ENCODE measurements around the gene PRKAG3. TPM values are rescaled to one million over a fixed set of nuclear protein-coding genes. Genes with fewer than 3 reads are reported as not detected.

PRKAG3 gene
- polyA plus RNA-seq, 1 of the 3 experiments (the other 2 are of a cell fraction) = not detected

DNA sequence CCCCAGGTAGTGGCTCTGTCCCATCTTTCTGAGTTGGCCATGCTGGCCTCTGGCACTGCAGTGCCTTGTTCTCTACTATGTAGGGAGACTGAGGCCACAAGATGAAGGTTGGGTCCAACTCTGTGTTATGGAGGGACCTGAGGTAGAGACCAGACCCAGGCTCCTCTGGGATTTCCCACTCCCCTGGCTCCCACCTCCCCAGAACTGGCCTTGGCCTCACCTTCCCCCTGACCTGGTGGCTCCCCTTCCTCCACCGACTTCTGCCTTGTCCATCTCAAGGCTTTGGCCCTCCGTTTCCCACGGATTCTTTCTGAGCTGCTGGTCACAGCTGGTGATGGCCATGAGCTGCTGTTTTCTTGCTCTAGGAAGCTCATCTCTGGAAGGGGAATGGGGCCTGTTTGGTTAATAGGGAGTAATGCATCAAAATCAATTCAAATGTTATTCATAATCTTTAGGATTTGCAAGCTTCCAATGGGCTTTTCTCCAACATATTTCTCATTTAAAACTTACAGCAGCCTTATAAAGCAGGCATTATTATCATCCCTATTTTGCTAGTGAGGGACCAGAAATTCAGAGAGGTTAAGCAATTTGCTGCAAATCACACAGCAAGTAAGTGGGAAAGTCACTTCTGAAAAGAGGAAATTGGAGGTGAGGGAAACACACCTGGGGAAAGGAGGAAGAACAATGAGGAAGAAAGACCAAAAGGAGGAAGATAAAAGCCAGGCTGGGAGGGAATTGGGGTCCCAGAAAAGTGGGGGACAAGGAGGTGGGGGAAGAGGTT lies 887 bp downstream of the PRKAG3 start:
- Histone ChIP-seq H3F3A (replicated peaks; ENCODE audit: insufficient read depth) (no peaks in the 10 kb centered on the region), H3K4me2 (no peak overlapping the region), H3K9ac (no peak overlapping the region), H2AFZ (ENCODE audit: low read depth) (no peak overlapping the region), H3K4me1 (ENCODE audit: control insufficient read depth in 1 of 2, insufficient read depth in 2 of 2, low read depth in 1 of 2, low read length in 1 of 2) (peaks cover 0 to 10% of the 10 kb centered on the region in 2 experiments; a peak in 2 of 4 replicates), H3K27ac (ENCODE audit: low read depth in 2 of 2, low read length in 1 of 2) (no peak overlapping the region), H3K9me2 (no peaks in the 10 kb centered on the region), H3K27me3 (ENCODE audit: insufficient read depth) (no peaks in the 10 kb centered on the region; the same call in 1 of the 2 replicates), H3K79me2 (ENCODE audit: insufficient read depth) (no peaks in the 10 kb centered on the region), H3K36me3 (replicated peaks in 1 of 2; ENCODE audit: control insufficient read depth in 1 of 2, insufficient read depth in 2 of 2, low read length in 1 of 2) (no peaks in the 10 kb centered on the region), H3K4me3 (ENCODE audit: low read depth in 2 of 2, low read length in 1 of 2) (no peak overlapping the region), H4K20me1 (ENCODE audit: insufficient read depth) (no peaks in the 10 kb centered on the region), H3K9me3 (no peaks in the 10 kb centered on the region)
- TF ChIP-seq MXI1 (IDR thresholded peaks at IDR 0.05; ENCODE audit: low read depth, low read length) = no peak
- 79% methylated on average over 3 of the region's 3 CpGs for WGBS (ENCODE audit: low lambda C conversion rate)
- POLR2A ChIA-PET = no interaction called here
- CTCF ChIA-PET = interaction anchor here (2.7 kb wide), 1 partner anchor 17 kb away, joined by 11 read pairs; no protein-coding TSS in a partner anchor
- DNase-seq = no peak

DNA sequence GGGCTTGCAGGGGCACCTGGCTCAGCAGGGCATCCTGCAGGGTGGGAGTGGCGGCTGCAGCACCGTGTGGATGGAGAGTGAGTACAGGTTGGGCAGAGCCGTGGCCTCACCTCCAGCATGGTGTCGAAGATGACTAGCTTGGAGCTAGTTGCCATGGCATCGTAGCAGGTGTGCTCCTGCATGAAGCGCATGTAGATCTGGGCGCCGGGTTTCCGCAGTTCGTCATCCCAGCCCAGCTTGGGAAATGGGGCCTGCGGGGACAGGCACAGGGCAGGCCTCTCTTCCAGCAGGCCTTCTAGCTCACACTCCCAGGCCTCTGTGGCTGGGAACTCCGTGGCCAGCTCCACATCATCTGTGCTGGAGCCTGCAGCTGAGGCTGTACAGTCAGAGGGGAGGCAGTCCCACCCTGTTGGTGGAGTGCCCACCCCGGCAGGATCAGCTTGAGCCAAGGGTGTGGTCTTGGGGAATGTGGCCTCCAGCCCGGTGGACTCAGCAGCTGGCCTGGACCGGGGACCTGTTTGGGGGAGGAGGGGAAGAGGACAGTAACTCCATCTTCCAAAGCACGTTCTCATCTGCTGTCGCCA lies 1.6 kb downstream of the PRKAG3 start:
- TF ChIP-seq FOSL2 (IDR thresholded peaks at IDR 0.05; ENCODE audit: borderline replicate concordance, low read depth) = no peak
- TF ChIP-seq, protein P1, sequence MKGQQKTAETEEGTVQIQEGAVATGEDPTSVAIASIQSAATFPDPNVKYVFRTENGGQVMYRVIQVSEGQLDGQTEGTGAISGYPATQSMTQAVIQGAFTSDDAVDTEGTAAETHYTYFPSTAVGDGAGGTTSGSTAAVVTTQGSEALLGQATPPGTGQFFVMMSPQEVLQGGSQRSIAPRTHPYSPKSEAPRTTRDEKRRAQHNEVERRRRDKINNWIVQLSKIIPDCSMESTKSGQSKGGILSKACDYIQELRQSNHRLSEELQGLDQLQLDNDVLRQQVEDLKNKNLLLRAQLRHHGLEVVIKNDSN (IDR thresholded peaks at IDR 0.05; ENCODE audit: borderline replicate concordance, low read depth) = no peak
- no peak for TF ChIP-seq FOXM1 (IDR thresholded peaks at IDR 0.05; ENCODE audit: low read depth)
- TF ChIP-seq NFIC (IDR thresholded peaks at IDR 0.05; ENCODE audit: borderline replicate concordance) = no peak
- no peak for TF ChIP-seq RXRA (IDR thresholded peaks at IDR 0.05; ENCODE audit: borderline replicate concordance, low read depth)
- TF ChIP-seq, protein P2, sequence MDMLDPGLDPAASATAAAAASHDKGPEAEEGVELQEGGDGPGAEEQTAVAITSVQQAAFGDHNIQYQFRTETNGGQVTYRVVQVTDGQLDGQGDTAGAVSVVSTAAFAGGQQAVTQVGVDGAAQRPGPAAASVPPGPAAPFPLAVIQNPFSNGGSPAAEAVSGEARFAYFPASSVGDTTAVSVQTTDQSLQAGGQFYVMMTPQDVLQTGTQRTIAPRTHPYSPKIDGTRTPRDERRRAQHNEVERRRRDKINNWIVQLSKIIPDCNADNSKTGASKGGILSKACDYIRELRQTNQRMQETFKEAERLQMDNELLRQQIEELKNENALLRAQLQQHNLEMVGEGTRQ (IDR thresholded peaks at IDR 0.05; ENCODE audit: borderline replicate concordance, low read depth, low read length) = no peak
- TF ChIP-seq, protein P3, sequence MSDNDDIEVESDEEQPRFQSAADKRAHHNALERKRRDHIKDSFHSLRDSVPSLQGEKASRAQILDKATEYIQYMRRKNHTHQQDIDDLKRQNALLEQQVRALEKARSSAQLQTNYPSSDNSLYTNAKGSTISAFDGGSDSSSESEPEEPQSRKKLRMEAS (IDR thresholded peaks at IDR 0.05; ENCODE audit: low read depth) = no peak
- no peak for TF ChIP-seq ELF1 (IDR thresholded peaks at IDR 0.05)
- TF ChIP-seq, protein P4, sequence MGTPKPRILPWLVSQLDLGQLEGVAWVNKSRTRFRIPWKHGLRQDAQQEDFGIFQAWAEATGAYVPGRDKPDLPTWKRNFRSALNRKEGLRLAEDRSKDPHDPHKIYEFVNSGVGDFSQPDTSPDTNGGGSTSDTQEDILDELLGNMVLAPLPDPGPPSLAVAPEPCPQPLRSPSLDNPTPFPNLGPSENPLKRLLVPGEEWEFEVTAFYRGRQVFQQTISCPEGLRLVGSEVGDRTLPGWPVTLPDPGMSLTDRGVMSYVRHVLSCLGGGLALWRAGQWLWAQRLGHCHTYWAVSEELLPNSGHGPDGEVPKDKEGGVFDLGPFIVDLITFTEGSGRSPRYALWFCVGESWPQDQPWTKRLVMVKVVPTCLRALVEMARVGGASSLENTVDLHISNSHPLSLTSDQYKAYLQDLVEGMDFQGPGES (IDR thresholded peaks at IDR 0.05; ENCODE audit: low read depth, low read length) = no peak
- TF ChIP-seq CHD2 (IDR thresholded peaks at IDR 0.05; ENCODE audit: low read length, partially characterized antibody) = no peak
- TF ChIP-seq, protein P5, sequence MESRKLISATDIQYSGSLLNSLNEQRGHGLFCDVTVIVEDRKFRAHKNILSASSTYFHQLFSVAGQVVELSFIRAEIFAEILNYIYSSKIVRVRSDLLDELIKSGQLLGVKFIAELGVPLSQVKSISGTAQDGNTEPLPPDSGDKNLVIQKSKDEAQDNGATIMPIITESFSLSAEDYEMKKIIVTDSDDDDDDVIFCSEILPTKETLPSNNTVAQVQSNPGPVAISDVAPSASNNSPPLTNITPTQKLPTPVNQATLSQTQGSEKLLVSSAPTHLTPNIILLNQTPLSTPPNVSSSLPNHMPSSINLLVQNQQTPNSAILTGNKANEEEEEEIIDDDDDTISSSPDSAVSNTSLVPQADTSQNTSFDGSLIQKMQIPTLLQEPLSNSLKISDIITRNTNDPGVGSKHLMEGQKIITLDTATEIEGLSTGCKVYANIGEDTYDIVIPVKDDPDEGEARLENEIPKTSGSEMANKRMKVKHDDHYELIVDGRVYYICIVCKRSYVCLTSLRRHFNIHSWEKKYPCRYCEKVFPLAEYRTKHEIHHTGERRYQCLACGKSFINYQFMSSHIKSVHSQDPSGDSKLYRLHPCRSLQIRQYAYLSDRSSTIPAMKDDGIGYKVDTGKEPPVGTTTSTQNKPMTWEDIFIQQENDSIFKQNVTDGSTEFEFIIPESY (IDR thresholded peaks at IDR 0.05; ENCODE audit: borderline replicate concordance, low read depth) = no peak
- no peak for TF ChIP-seq RAD21 (IDR thresholded peaks at IDR 0.05; ENCODE audit: low read length)
- H3K27me3 ChIP-seq (ENCODE audit: insufficient read depth) = no peaks in the 10 kb centered on the region; the same call in 1 of the 2 replicates
- no peak overlapping the region for H3K4me2 ChIP-seq
- no peak overlapping the region for H3K4me3 ChIP-seq (ENCODE audit: low read depth in 2 of 2, low read length in 1 of 2)
- CTCF ChIA-PET = interaction anchor here (1.7 to 2.7 kb wide), 3 partner anchors 9 to 120 kb away, joined by 6 to 11 read pairs (median 7); partner anchors contain the start of gene TTLL4
- no peaks in the 10 kb centered on the region for H3K9me2 ChIP-seq
- DNase-seq = no peak
- H3K4me1 ChIP-seq (ENCODE audit: control insufficient read depth in 1 of 2, insufficient read depth in 2 of 2, low read depth in 1 of 2, low read length in 1 of 2) = peaks cover 0 to 10% of the 10 kb centered on the region in 2 experiments; a peak in 2 of 4 replicates
- H3F3A ChIP-seq (replicated peaks; ENCODE audit: insufficient read depth) = no peaks in the 10 kb centered on the region
- WGBS (ENCODE audit: low lambda C conversion rate) = 78% methylated on average over 6 of the region's 17 CpGs
- no peaks in the 10 kb centered on the region for H3K36me3 ChIP-seq (replicated peaks in 1 of 2; ENCODE audit: control insufficient read depth in 1 of 2, insufficient read depth in 2 of 2, low read length in 1 of 2)
- no peak overlapping the region for H3K9ac ChIP-seq
- H3K27ac ChIP-seq (ENCODE audit: low read depth in 2 of 2, low read length in 1 of 2) = no peak overlapping the region
- H3K79me2 ChIP-seq (ENCODE audit: insufficient read depth) = no peaks in the 10 kb centered on the region
- no peaks in the 10 kb centered on the region for H4K20me1 ChIP-seq (ENCODE audit: insufficient read depth)
- H3K9me3 ChIP-seq = no peaks in the 10 kb centered on the region
- no peak overlapping the region for H2AFZ ChIP-seq (ENCODE audit: low read depth)
- POLR2A ChIA-PET = no interaction called here

Data from SK-N-SH (cell line).